ENCODE results near the gene LSMEM2.

- peak; percentile 61 for TF ChIP-seq POLR2A (IDR thresholded peaks at IDR 0.05; ENCODE audit: low read length)
- no peak for TF ChIP-seq GATA1 (IDR thresholded peaks at IDR 0.05; ENCODE audit: low read depth, low read length)
These were observed 40.9 kb upstream of the LSMEM2 start for GRCh38 chr3:50237754-50238548.

All from erythroblast (primary cell).